GM23338 (cell line): ENCODE measurements around the gene ITCH. TPM values are rescaled to one million over a fixed set of nuclear protein-coding genes. Genes with fewer than 3 reads are reported as not detected.

ENCODE experiments used
- ATAC-seq: fragments of 200-7000 bp; cut with Tn5 transposase; 3 replicates; pipeline ENCODE4 v1.9.1; 2020
- DNase-seq: peaks from one replicate; pipeline ENCODE4 v3.0.0-alpha.2; 2015; ENCODE audit warnings: low spot score
- H2AFZ ChIP-seq: fragments of 200-600 bp; sonication (generic); 2 replicates; pipeline ENCODE4 v1.8.0; 2016; ENCODE audit warnings: antibody characterized with exemption, mild to moderate bottlenecking, moderate library complexity
- H3F3A ChIP-seq: fragments of 200-600 bp; sonication (generic); replicated peaks from 2 replicates; pipeline ENCODE4 v1.8.0; 2017; ENCODE audit warnings: antibody characterized with exemption, mixed run types, low read depth
- H3K27ac ChIP-seq: fragments of 200-600 bp; sonication (generic); 2 replicates; pipeline ENCODE4 v1.6.1; 2016; ENCODE audit warnings: low read depth
- H3K27me3 ChIP-seq: fragments of 200-600 bp; sonication (generic); 2 replicates; pipeline ENCODE4 v1.8.0; 2016; ENCODE audit warnings: mild to moderate bottlenecking, mixed run types, moderate library complexity; ENCODE audit not compliant: insufficient read depth
- H3K36me3 ChIP-seq: fragments of 200-600 bp; sonication (generic); 2 replicates; pipeline ENCODE4 v1.8.0; 2016; ENCODE audit warnings: mild to moderate bottlenecking; ENCODE audit not compliant: insufficient read depth
- H3K4me1 ChIP-seq: fragments of 200-600 bp; sonication (generic); 2 replicates; pipeline ENCODE4 v1.8.0; 2016; ENCODE audit warnings: mild to moderate bottlenecking, moderate library complexity; ENCODE audit not compliant: insufficient read depth
- H3K4me2 ChIP-seq: fragments of 200-600 bp; sonication (generic); 2 replicates; pipeline ENCODE4 v1.7.1; 2017; ENCODE audit warnings: mixed run types
- H3K4me3 ChIP-seq: fragments of 200-600 bp; sonication (generic); 2 replicates; pipeline ENCODE4 v1.6.1; 2016; ENCODE audit warnings: mixed run types
- H3K79me2 ChIP-seq: fragments of 200-600 bp; sonication (generic); replicated peaks from 2 replicates; pipeline ENCODE4 v1.8.0; 2017; ENCODE audit warnings: mild to moderate bottlenecking; ENCODE audit not compliant: insufficient read depth
- H3K9me2 ChIP-seq: fragments of 200-600 bp; sonication (generic); 2 replicates; pipeline ENCODE4 v1.8.0; 2017; ENCODE audit not compliant: insufficient read depth
- H4K20me1 ChIP-seq: fragments of 200-600 bp; sonication (generic); replicated peaks from 2 replicates; pipeline ENCODE4 v1.8.0; 2017; ENCODE audit warnings: mild to moderate bottlenecking; ENCODE audit not compliant: insufficient read depth
- H3K27ac Mint-ChIP-seq: 2 replicates; pipeline ENCODE4 v1.8.0; 2020; ENCODE audit warnings: inconsistent platforms, mild to moderate bottlenecking, moderate library complexity, mixed read lengths
- H3K27me3 Mint-ChIP-seq: 3 replicates; pipeline ENCODE4 v1.8.0; 2022; ENCODE audit warnings: low read depth, mild to moderate bottlenecking, moderate library complexity, mixed read lengths, inconsistent platforms; ENCODE audit not compliant: insufficient read depth, poor library complexity
- H3K36me3 Mint-ChIP-seq: 3 replicates; pipeline ENCODE4 v1.8.0; 2021; ENCODE audit warnings: low read depth, mild to moderate bottlenecking, inconsistent platforms, moderate library complexity, mixed read lengths
- H3K4me1 Mint-ChIP-seq: 3 replicates; pipeline ENCODE4 v1.8.0; 2020; ENCODE audit warnings: mild to moderate bottlenecking, inconsistent platforms, mixed read lengths
- H3K4me3 Mint-ChIP-seq: 3 replicates; pipeline ENCODE4 v1.8.0; 2021; ENCODE audit warnings: moderate library complexity, mild to moderate bottlenecking, inconsistent platforms, mixed read lengths
- H3K9me3 Mint-ChIP-seq: 3 replicates; pipeline ENCODE4 v1.8.0; 2020; ENCODE audit warnings: moderate library complexity, mild to moderate bottlenecking, inconsistent platforms, mixed read lengths
- CREB1 ChIP-seq: fragments of 250-450 bp; sonication (Bioruptor Pico); IDR thresholded peaks from 2 replicates; pipeline ENCODE4 v1.5.0; 2020; ENCODE audit warnings: low read depth, mild to moderate bottlenecking, moderate library complexity
- CTCF ChIP-seq, 2 experiments: fragments of 200-600 bp in 1 of 2; sonication (generic) in 1 of 2; conservative IDR thresholded peaks; 2 replicates each; pipeline versions ENCODE4 v1.5.1 to v1.6.1; 2016 to 2017; ENCODE audit warnings: antibody characterized with exemption in 2 of 2, low read depth in 2 of 2, mild to moderate bottlenecking in 2 of 2, moderate library complexity in 1 of 2
- ETS1 ChIP-seq: IDR thresholded peaks from 2 replicates; pipeline ENCODE4 v1.6.1; 2016; ENCODE audit warnings: antibody characterized with exemption
- EZH2 ChIP-seq: fragments of 200-600 bp; sonication (generic); IDR thresholded peaks from one replicate; pipeline ENCODE4 v1.8.0; 2017; ENCODE audit warnings: antibody characterized with exemption, mild to moderate bottlenecking, low read depth; ENCODE audit not compliant: unreplicated experiment
- EZH2phosphoT487 ChIP-seq: fragments of 200-600 bp; sonication (generic); IDR thresholded peaks from one replicate; pipeline ENCODE4 v1.8.1; 2018; ENCODE audit warnings: antibody characterized with exemption; ENCODE audit not compliant: unreplicated experiment
- JUNB ChIP-seq: IDR thresholded peaks from one replicate; pipeline ENCODE4 v1.6.1; 2016; ENCODE audit warnings: antibody characterized with exemption; ENCODE audit not compliant: unreplicated experiment
- NANOG ChIP-seq: IDR thresholded peaks from 2 replicates; pipeline ENCODE4 v1.6.1; 2016; ENCODE audit warnings: antibody characterized with exemption, borderline replicate concordance
- POLR2AphosphoS5 ChIP-seq: IDR thresholded peaks from 2 replicates; pipeline ENCODE4 v1.6.1; 2016; ENCODE audit warnings: antibody characterized with exemption, low read depth
- STAT1 ChIP-seq: IDR thresholded peaks from one replicate; pipeline ENCODE4 v1.6.1; 2016; ENCODE audit warnings: antibody characterized with exemption; ENCODE audit not compliant: unreplicated experiment
- ZNF114 ChIP-seq: fragments of 250-450 bp; sonication (Bioruptor Pico); IDR thresholded peaks from 2 replicates; pipeline ENCODE4 v1.5.0; 2020; ENCODE audit warnings: mild to moderate bottlenecking, moderate library complexity
- ZNF331 ChIP-seq: fragments of 250-450 bp; sonication (Bioruptor Pico); IDR thresholded peaks from 2 replicates; pipeline ENCODE4 v1.5.0; 2020; ENCODE audit warnings: low read depth, mild to moderate bottlenecking, moderate library complexity
- ZNF462 ChIP-seq: fragments of 250-450 bp; sonication (Bioruptor Pico); IDR thresholded peaks from 2 replicates; pipeline ENCODE4 v1.5.0; 2020; ENCODE audit warnings: mild to moderate bottlenecking, moderate library complexity
- polyA plus RNA-seq: library from polyadenylated mRNA; unstranded; fragments of >200 nt; fragmentation: Nextera tagmentation; extraction: Ambion mirVana; gene quantifications from 2 replicates; pipeline ENCODE4 v1.2.1, GENCODE V29; 2016
- total RNA-seq: library from RNA; depleted of rRNA; stranded (reverse); fragments of >200 nt; shearing (Covaris generic); gene quantifications from 2 replicates; pipeline ENCODE4 v1.2.3, GENCODE V29; 2014
- TF ChIP-seq, protein P1 (sequence below): IDR thresholded peaks from one replicate; pipeline ENCODE4 v1.6.1; 2018; ENCODE audit warnings: antibody characterized with exemption; ENCODE audit not compliant: unreplicated experiment

Gene ITCH
- total and polyA plus RNA-seq, 2 experiments from 2014 or later: 16.4 to 31.6 TPM

GRCh38 chr20:34344238-34344637 is 18.8 kb upstream of the ITCH start:
- no peaks in the 10 kb centered on the region for H4K20me1 ChIP-seq
- Mint-ChIP-seq H3K27me3 (no peaks in the 10 kb centered on the region), H3K9me3 (no peaks in the 10 kb centered on the region), H3K4me1 (peaks cover 8% of the 10 kb centered on the region), H3K4me3 (no peak overlapping the region), H3K36me3 (no peaks in the 10 kb centered on the region), H3K27ac (no peak overlapping the region)
- no peak overlapping the region for H3K4me3 ChIP-seq
- DNase-seq (no peak), ATAC-seq (no peak)
- no peaks in the 10 kb centered on the region for H3K9me2 ChIP-seq
- no peak overlapping the region for H3K27ac ChIP-seq
- H2AFZ ChIP-seq: no peak overlapping the region
- no peaks in the 10 kb centered on the region for H3F3A ChIP-seq
- peaks cover 10% of the 10 kb centered on the region for H3K4me1 ChIP-seq
- no peaks in the 10 kb centered on the region for H3K79me2 ChIP-seq
- no peak overlapping the region for H3K4me2 ChIP-seq
- H3K36me3 ChIP-seq: no peaks in the 10 kb centered on the region
- H3K27me3 ChIP-seq: no peaks in the 10 kb centered on the region
- TF ChIP-seq, protein P1, sequence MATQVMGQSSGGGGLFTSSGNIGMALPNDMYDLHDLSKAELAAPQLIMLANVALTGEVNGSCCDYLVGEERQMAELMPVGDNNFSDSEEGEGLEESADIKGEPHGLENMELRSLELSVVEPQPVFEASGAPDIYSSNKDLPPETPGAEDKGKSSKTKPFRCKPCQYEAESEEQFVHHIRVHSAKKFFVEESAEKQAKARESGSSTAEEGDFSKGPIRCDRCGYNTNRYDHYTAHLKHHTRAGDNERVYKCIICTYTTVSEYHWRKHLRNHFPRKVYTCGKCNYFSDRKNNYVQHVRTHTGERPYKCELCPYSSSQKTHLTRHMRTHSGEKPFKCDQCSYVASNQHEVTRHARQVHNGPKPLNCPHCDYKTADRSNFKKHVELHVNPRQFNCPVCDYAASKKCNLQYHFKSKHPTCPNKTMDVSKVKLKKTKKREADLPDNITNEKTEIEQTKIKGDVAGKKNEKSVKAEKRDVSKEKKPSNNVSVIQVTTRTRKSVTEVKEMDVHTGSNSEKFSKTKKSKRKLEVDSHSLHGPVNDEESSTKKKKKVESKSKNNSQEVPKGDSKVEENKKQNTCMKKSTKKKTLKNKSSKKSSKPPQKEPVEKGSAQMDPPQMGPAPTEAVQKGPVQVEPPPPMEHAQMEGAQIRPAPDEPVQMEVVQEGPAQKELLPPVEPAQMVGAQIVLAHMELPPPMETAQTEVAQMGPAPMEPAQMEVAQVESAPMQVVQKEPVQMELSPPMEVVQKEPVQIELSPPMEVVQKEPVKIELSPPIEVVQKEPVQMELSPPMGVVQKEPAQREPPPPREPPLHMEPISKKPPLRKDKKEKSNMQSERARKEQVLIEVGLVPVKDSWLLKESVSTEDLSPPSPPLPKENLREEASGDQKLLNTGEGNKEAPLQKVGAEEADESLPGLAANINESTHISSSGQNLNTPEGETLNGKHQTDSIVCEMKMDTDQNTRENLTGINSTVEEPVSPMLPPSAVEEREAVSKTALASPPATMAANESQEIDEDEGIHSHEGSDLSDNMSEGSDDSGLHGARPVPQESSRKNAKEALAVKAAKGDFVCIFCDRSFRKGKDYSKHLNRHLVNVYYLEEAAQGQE: no peak
- TF ChIP-seq ZNF462 (CRISPR knock-in tag) (no peak), ZNF114 (CRISPR knock-in tag) (no peak), JUNB (no peak), NANOG (no peak), CTCF (conservative IDR thresholded peaks at IDR 0.05; ENCODE audit: low read depth in 2 of 2) (no peak), ZNF331 (CRISPR knock-in tag) (no peak), CREB1 (CRISPR knock-in tag) (no peak), POLR2AphosphoS5 (no peak), EZH2 (no peak), EZH2phosphoT487 (no peak), ETS1 (no peak), STAT1 (no peak)
